Measurements from ENCODE around the gene DYDC1.
A peak's percentile ranks its signal among the peaks of the same experiment; 100 is the strongest.
"Not testable (repeated sequence)": the region's sequence is repeated elsewhere in the genome, so short reads cannot be mapped to it uniquely, and the experiment has no call there.

Gene DYDC1

GRCh38 chr10:80356563-80356988, at the start of gene DYDC1, which contains the start of gene DYDC2:
Gene DYDC1, minus strand, starts transcription at chr10:80356755. Its CDS starts 4,154 bp downstream, at chr10:80352601.
Gene DYDC2, plus strand, starts transcription at chr10:80356781. Its CDS starts 5,663 bp downstream, at chr10:80362444.
- DNase-seq: peak; percentile 34

GRCh38 chr10:80406204-80406603, 49.6 kb upstream of the DYDC1 start:
- DNase-seq: no peak

DNA sequence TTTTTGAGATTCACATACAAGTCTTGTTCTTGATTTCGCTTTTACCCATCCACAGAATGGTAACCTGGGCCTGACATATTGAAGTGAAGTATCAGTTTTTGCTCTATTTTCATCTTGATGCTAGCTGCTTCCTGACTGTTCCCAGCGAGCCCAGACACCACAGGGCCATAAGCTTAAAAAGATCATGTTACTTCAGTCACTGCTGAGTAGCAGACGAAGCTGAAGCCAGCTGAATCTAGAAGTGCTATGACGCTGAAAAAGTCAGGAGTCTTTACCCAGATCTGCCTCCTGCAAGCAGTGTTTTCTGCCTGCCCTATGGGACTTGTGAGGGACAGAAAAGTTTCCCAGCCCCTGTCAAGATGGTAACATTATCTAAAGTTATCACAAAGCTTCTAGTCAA, 49.1 kb upstream of the DYDC1 start:
- DNase-seq: no peak

GRCh38 chr10:80405035-80405434, 48.5 kb upstream of the DYDC1 start:
- DNase-seq: no peak

- no peak for DNase-seq
Measured at GRCh38 chr10:80400136-80400804, 43.7 kb upstream of the DYDC1 start.

GRCh38 chr10:80397014-80397413, 40.5 kb upstream of the DYDC1 start:
- no peak for DNase-seq

GRCh38 chr10:80394358-80394916, 37.9 kb upstream of the DYDC1 start:
- DNase-seq: no peak

DNA sequence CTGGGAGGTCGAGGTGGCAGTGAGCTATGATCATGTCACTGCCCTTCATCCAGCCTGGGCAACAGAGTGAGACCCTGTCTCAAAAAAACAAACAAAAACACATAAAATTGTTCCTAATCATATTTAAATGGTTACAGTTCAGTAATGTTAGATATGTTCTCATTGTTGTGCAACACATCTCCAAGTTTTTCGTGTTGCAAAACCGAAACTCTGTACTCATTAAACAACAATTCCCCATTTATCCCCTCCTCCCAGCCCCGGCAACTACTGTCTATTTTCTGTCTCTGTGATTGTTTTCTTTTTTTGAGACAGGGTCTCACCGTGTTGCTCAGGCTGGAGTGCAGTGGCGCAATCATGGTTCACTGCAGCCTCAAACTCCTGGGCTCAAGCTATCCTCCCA, 35.7 kb upstream of the DYDC1 start:
- DNase-seq: no peak

- no peak for DNase-seq
Measured at GRCh38 chr10:80390740-80391139, 34.2 kb upstream of the DYDC1 start.

GRCh38 chr10:80382989-80383388, 26.4 kb upstream of the DYDC1 start:
- no peak for DNase-seq

DNA sequence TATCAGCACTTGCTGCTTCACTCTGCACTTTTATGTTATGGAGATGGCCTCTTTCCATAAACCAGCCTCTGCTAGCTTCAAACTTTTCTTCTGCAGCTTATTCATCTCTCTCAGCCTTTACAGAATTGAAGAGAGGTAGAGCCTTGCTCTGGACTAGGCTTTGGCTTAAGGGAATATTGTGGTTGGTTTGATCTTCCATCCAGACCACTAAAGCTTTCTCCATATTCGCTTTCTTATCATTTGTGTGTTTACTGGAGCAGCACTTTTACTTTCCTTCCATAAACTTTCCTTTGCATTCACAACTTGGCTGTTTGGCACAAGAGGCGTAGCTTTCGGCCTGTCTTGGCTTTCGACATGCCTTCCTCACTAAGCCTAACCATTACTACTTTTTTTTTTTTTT, 23.6 kb upstream of the DYDC1 start:
- DNase-seq: no peak

- no peak for DNase-seq
Measured at GRCh38 chr10:80379701-80380100, 23.1 kb upstream of the DYDC1 start.

DNA sequence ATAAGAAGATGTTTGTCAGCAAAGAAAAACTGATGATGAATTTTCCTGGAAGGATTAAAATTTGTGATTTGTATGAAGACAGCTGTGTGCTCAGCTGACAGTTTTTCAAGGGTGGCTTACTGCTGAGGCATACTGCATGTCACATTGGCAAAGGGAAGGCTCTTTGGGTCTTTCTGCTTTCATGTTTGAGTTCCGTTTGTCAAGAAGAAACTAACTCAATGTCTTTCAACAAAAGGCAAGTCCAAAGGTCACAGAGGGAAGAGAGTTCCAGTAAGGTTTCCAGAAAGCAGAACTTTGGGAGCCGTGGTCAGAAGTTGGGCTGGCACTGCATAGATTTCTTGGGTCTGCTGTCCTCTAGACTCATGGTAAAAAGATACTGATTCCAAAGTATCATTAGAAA, 16.9 kb upstream of the DYDC1 start:
- no peak for DNase-seq

- no peak for DNase-seq
Measured at GRCh38 chr10:80372675-80373074, 16.1 kb upstream of the DYDC1 start.

GRCh38 chr10:80371467-80371866, 14.9 kb upstream of the DYDC1 start:
- no peak for DNase-seq

GRCh38 chr10:80365510-80365909, 9.0 kb upstream of the DYDC1 start:
- no peak for DNase-seq

DNA sequence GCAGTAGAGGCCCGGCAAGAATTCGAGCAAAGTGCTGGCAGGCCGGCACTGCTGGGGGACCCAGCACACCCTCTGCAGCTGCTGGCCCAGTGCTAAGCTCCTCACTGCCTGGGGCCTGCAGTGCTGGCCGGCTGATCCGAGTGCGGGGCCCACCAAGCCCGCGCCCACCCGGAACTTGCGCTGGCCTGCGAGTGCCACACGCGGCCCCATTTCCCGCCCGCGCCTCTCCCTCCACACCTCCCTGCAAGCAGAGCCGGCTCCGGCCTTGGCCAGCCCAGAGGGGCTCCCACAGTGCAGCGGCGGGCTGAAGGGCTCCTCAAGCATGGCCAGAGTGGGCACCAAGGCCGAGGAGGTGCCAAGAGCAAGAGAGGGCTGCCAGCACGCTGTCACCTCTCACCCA, 3.1 kb upstream of the DYDC1 start:
- DNase-seq: no peak

- DNase-seq: not testable (repeated sequence)
Measured at GRCh38 chr10:80358925-80359324, 2.4 kb upstream of the DYDC1 start.

- DNase-seq: no peak
Measured at GRCh38 chr10:80357851-80358125, 1.2 kb upstream of the DYDC1 start.

DNA sequence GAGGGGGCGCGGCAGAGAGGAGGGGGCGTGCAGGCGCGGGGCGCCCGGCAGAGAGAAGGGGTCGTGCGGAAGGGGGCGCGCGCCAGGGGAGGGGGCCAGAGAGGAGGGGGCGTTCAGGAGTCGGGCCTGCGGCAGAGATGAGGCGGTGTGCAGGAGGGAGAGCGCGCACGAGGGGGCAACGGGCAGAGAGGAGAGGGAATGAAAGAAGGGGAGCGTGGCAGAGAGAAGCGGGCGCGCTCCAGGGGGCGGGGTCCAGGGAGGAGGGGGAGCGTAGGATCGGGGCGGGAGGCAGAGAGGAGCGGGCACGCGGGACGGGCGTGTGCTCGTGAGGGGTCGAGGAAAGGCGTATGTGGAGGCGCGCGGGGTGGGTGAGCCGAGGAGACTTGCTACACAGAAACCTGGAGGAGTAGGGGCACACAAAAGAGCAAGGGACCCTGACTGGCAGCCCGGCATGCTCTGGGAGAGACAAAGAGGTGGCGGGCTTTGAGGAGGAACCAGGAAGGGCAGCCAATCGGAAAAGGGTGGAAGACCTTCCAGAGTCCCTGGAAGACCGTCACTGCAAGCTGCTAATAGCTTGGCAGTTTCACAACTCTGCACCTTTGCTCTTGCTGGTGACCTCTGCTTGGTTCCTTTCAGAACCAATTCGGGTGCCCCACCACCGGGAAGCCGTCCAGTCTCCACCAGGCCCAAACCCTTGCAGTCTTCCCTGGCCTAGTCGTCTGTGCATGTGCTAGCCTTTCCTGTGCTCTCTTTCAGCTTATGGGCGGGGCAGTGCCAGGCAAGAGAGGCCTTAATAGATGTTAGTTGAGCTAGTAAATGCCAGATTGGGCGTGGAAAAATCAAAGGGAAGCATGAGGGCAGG, 665 bp upstream of the DYDC1 start:
- DNase-seq: no peak

GRCh38 chr10:80351220-80351619, 5.3 kb downstream of the DYDC1 start:
- no peak for DNase-seq

DNA sequence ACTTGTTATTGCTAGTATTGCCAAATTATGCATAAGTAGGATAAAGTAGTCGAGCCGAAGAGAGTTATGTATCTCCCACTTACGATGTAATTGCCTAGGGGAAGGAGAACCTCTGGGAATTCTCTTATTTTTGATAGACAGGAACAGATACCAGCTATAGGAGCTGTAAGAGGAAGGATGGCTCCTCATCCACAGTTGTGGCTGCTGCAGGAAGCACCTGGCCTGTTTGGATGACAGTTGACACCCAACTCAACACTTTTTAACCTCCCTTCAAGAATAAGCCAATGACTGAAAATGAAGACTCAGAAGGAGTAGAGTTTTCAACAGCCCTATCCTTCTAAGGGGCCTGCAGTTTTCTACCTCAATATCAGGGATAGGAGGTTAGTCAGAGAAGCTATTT, 6.3 kb downstream of the DYDC1 start:
- DNase-seq: no peak

DNA sequence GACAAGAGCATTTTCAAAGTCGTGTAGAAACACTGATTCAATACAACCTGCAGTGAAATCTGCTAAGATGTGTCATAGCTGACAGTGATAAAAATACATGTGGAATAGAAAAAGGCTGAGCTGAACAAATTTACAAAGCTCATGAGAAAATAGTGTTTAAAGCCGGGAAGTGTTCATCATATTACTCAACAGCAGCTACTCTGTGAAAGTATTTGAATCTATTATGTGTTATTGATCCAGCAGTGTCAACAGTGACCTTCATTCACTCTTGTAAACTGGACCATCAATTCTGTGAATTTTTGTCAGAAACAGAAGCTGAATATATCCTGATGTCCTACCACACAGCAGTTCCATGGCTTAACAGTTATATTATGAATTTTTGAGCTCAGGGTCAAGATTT, 11.6 kb downstream of the DYDC1 start:
- no peak for DNase-seq

DNA sequence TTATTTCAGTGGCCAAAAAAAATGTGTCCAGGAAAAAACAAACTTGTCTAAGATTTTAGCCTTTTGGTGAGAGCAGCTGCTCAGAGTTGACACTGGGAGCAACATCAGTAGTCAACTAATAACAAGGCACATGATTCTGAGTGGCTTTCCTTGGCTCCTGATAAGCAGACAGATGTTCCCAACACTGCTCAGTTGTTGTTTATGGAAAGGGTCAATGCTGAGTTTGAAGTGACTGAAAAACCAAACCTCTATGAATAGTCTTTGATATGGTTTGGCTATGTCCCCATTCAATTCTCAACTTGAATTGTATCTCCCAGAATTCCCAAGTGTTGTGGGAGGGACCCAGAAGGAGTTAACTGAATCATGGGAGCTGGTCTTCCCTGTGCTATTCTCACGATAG, 12.3 kb downstream of the DYDC1 start:
- DNase-seq: no peak
